Caki2 (cell line): ENCODE data around the gene CCR7. TPM values are rescaled to one million over a fixed set of nuclear protein-coding genes. Genes with fewer than 3 reads are reported as not detected.
"Not testable (repeated sequence)": the region's sequence is repeated elsewhere in the genome, so short reads cannot be mapped to it uniquely, and the experiment has no call there.

Experiments
- DNase-seq: peaks from one replicate; pipeline ENCODE4 v3.0.0-alpha.2; 2015; ENCODE audit warnings: low read depth
- in situ Hi-C: cut with HindIII; loops from 2 replicates; pipeline ENCODE4 v1.10.0; 2016; ENCODE audit warnings: low sequenced_read_pairs, low pct_unique_long_range_greater_than_20kb, mixed read lengths
- total RNA-seq: library from RNA; depleted of rRNA; stranded (reverse); fragments of >200 nt; shearing (Covaris generic); gene quantifications from 2 replicates; pipeline ENCODE4 v1.2.3, GENCODE V29; 2014; ENCODE audit warnings: low replicate concordance

Gene CCR7
- total RNA-seq, 1 experiment from 2014 or later, result not detected

- no peak for DNase-seq
- in situ Hi-C loops, result no loop called here
Observed at GRCh38 chr17:40598619-40599467, 33.6 kb upstream of the CCR7 start.

- in situ Hi-C loops, result no loop called here
- DNase-seq, result no peak
Observed at GRCh38 chr17:40598301-40598618, 33.0 kb upstream of the CCR7 start.

- DNase-seq, result no peak
- in situ Hi-C loops, result no loop called here
Observed at GRCh38 chr17:40597556-40598300, 32.5 kb upstream of the CCR7 start.

GRCh38 chr17:40597156-40597555, 31.9 kb upstream of the CCR7 start:
- in situ Hi-C loops, result no loop called here
- DNase-seq, result no peak

GRCh38 chr17:40596261-40596919, 31.1 kb upstream of the CCR7 start:
- in situ Hi-C loops, result no loop called here
- DNase-seq, result peak; percentile 82

GRCh38 chr17:40590742-40591141, 25.5 kb upstream of the CCR7 start:
- DNase-seq, result no peak
- in situ Hi-C loops, result no loop called here

GRCh38 chr17:40588552-40588951, 23.3 kb upstream of the CCR7 start:
- in situ Hi-C loops, result no loop called here
- no peak for DNase-seq

GRCh38 chr17:40586264-40586663, 21.0 kb upstream of the CCR7 start:
- DNase-seq, in situ Hi-C loops: not testable (repeated sequence)

- in situ Hi-C loops, result not testable (repeated sequence)
Observed at GRCh38 chr17:40584950-40585349, 19.7 kb upstream of the CCR7 start.

GRCh38 chr17:40582328-40582901, 17.1 kb upstream of the CCR7 start:
- in situ Hi-C loops, result no loop called here

More at GRCh38 chr17:40584950-40585349, 19.7 kb upstream of the CCR7 start:
- DNase-seq, result not testable (repeated sequence)

GRCh38 chr17:40580140-40580539, 14.9 kb upstream of the CCR7 start:
- in situ Hi-C loops, result no loop called here

More at GRCh38 chr17:40582328-40582901, 17.1 kb upstream of the CCR7 start:
- no peak for DNase-seq

GRCh38 chr17:40579471-40579870, 14.2 kb upstream of the CCR7 start:
- in situ Hi-C loops, result no loop called here
- no peak for DNase-seq

More at GRCh38 chr17:40580140-40580539, 14.9 kb upstream of the CCR7 start:
- DNase-seq, result no peak

- no peak for DNase-seq
- in situ Hi-C loops, result no loop called here
Observed at GRCh38 chr17:40577611-40578065, 12.4 kb upstream of the CCR7 start.

GRCh38 chr17:40576113-40576740, 11.0 kb upstream of the CCR7 start:
- no peak for DNase-seq
- in situ Hi-C loops, result no loop called here

GRCh38 chr17:40574292-40574691, 9.0 kb upstream of the CCR7 start:
- DNase-seq, result no peak

GRCh38 chr17:40572245-40572993, 7.1 kb upstream of the CCR7 start:
- in situ Hi-C loops, DNase-seq: not testable (repeated sequence)

More at GRCh38 chr17:40574292-40574691, 9.0 kb upstream of the CCR7 start:
- in situ Hi-C loops, result no loop called here

- in situ Hi-C loops, result no loop called here
- no peak for DNase-seq
Observed at GRCh38 chr17:40568074-40568836, 3.0 kb upstream of the CCR7 start.
